Peyer's patch (tissue), 4 donors: ENCODE measurements around the gene TMEM72.

ENCODE experiments used
- CTCF ChIP-seq, 6 experiments: fragments of 450-650 bp in 4 of 6; fragments of 200-600 bp in 2 of 6; sonication (generic) in 1 of 6; IDR thresholded peaks; one replicate each; pipeline ENCODE4 v1.5.1; 2017 to 2019; ENCODE audit warnings: antibody characterized with exemption in 6 of 6, mild to moderate bottlenecking in 3 of 6, moderate library complexity in 1 of 6
- POLR2A ChIP-seq, 2 donors: fragments of 450-650 bp; IDR thresholded peaks; one replicate each; pipeline ENCODE4 v1.5.1; 2017; ENCODE audit warnings: antibody characterized with exemption in 2 of 2, mild to moderate bottlenecking in 2 of 2, moderate library complexity in 2 of 2

GRCh38 chr10:44906486-44906885, 4.7 kb upstream of the TMEM72 start:
- TF ChIP-seq CTCF (IDR thresholded peaks at IDR 0.05) (no peak), POLR2A (IDR thresholded peaks at IDR 0.05) (no peak)
